ENCODE measurements around the gene MIF4GD. TPM values are rescaled to one million over a fixed set of nuclear protein-coding genes. Genes with fewer than 3 reads are reported as not detected.

Gene MIF4GD
- total RNA-seq, 1 donor from 2014 or later: 11.5 TPM

DNA sequence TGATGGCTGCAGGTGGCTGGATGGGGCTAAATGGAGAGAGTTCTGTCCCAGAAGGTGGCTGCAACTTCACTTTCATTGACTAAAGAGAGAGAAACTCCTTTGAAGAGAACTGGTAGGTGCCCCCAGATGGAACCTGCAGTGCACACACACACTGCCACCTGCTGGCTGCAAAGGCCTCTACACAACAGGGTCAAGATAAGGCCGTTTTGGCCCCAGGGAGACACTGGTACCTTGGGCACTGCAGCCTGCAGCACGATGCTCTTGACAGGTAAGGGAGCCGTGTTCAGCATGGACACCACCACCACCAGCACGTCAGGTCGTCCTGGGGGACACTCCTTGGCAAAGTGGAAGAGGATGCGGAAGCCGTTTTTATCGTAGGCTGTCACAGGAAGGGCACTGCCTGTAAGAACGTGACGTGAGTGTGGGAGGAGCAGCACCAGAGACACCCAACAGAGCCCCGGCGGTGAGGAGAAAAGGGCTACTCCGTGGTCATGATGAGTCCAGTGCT, 32.3 kb downstream of the MIF4GD start:
- peak; percentile 61 for TF ChIP-seq CTCF (IDR thresholded peaks at IDR 0.05; ENCODE audit: unreplicated experiment)
- Mint-ChIP-seq H3K9me3 (no peaks in the 10 kb centered on the region), H3K27ac (peak overlapping the region; percentile 78), H3K4me3 (no peak overlapping the region), H3K27me3 (ENCODE audit: low read depth) (no peaks in the 10 kb centered on the region), H3K36me3 (peaks cover 28% of the 10 kb centered on the region), H3K4me1 (no peaks in the 10 kb centered on the region)
- peak in 1 of 2 experiments; percentile 47 for DNase-seq (ENCODE audit: low spot score in 2 of 2, unreplicated experiment in 2 of 2)

GRCh38 chr17:75238020-75238580, 32.9 kb downstream of the MIF4GD start:
- no peaks in the 10 kb centered on the region for H3K27me3 Mint-ChIP-seq (ENCODE audit: low read depth)
- peaks cover 29% of the 10 kb centered on the region for H3K36me3 Mint-ChIP-seq
- no peak for TF ChIP-seq CTCF (IDR thresholded peaks at IDR 0.05; ENCODE audit: unreplicated experiment)
- no peak overlapping the region for H3K4me3 Mint-ChIP-seq
- H3K9me3 Mint-ChIP-seq: no peaks in the 10 kb centered on the region
- H3K27ac Mint-ChIP-seq: no peak overlapping the region
- no peaks in the 10 kb centered on the region for H3K4me1 Mint-ChIP-seq
- DNase-seq (ENCODE audit: low spot score in 2 of 2, unreplicated experiment in 2 of 2): no peak

DNA sequence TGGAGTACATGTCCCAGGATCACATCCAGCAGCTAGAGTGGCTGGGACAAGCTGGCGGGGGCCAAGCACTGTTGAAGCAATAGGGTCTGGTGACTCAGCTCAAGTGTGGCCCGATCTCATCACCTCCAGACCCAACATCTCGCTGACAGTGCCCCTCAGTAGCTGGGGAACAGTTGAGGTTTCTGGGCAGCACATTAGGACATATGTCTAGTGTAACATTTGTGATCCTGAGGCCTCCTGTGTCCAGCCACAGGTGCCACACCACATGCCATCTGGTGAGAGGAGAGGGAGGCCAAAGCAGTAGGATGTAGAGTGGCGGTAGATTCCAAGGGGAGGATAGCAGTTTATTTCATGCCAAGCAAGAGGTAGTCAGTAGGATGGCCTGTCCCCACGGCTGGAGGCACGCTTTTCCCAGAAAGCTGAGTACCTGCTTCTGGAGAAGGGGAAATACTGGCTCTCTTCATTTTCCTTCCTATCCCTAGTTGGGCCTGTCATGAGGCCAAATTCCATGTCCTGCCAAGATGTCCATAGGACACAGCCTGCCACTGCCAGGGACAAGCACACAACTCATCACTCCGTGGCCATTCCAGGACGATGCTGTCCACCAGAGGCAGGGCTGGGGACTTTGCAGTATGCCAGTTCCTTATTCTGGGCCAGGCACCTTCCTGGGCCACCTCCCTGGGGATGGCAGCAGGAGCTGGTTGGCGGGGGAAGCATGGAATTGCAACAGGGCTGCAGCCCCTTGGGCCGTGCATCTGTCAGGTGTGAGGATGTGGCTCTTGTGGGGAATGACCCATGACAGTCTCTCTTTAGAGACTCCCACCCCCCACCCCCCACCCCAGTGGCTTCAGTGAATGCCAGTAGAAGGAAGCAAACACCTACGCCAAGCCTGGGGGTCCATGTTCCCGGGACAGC, 33.7 kb downstream of the MIF4GD start:
- Mint-ChIP-seq H3K36me3 (peaks cover 33% of the 10 kb centered on the region), H3K9me3 (no peaks in the 10 kb centered on the region), H3K4me1 (no peaks in the 10 kb centered on the region), H3K27me3 (ENCODE audit: low read depth) (no peaks in the 10 kb centered on the region), H3K4me3 (no peak overlapping the region), H3K27ac (no peak overlapping the region)
- no peak for DNase-seq (ENCODE audit: low spot score in 2 of 2, unreplicated experiment in 2 of 2)
- no peak for TF ChIP-seq CTCF (IDR thresholded peaks at IDR 0.05; ENCODE audit: unreplicated experiment)

DNA sequence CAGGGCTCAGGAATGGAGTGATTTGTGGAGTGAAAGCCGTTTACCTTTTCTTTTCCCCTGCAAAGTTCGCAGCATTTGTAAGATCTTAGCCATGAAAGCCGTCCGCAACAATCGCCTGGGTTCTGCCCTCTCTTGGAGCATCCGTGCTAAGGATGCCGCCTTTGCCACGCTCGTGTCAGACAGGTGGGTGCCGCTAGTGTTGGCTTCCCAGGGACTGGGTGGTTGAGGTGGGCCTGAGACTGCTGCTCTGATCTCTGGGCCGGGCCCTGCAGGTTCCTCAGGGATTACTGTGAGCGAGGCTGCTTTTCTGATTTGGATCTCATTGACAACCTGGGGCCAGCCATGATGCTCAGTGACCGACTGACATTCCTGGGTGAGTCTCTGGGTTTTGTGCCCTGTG, 38.2 kb downstream of the MIF4GD start:
- no peak for TF ChIP-seq CTCF (IDR thresholded peaks at IDR 0.05; ENCODE audit: unreplicated experiment)
- no peaks in the 10 kb centered on the region for H3K9me3 Mint-ChIP-seq
- H3K27me3 Mint-ChIP-seq (ENCODE audit: low read depth): no peaks in the 10 kb centered on the region
- peaks cover 29% of the 10 kb centered on the region for H3K36me3 Mint-ChIP-seq
- no peak overlapping the region for H3K27ac Mint-ChIP-seq
- no peak overlapping the region for H3K4me3 Mint-ChIP-seq
- H3K4me1 Mint-ChIP-seq: no peaks in the 10 kb centered on the region
- DNase-seq (ENCODE audit: low spot score in 2 of 2, unreplicated experiment in 2 of 2): no peak

- Mint-ChIP-seq H3K27ac (no peak overlapping the region), H3K36me3 (peaks cover 31% of the 10 kb centered on the region), H3K4me1 (no peaks in the 10 kb centered on the region), H3K9me3 (no peaks in the 10 kb centered on the region), H3K4me3 (no peak overlapping the region), H3K27me3 (ENCODE audit: low read depth) (no peaks in the 10 kb centered on the region)
- TF ChIP-seq CTCF (IDR thresholded peaks at IDR 0.05; ENCODE audit: unreplicated experiment): no peak
- DNase-seq (ENCODE audit: low spot score in 2 of 2, unreplicated experiment in 2 of 2): no peak
Measured at GRCh38 chr17:75231741-75232464, 39.1 kb downstream of the MIF4GD start.

Measured in mesothelial cell of epicardium (in vitro differentiated cells).